Measurements from ENCODE around the gene EXOSC7. TPM values are rescaled to one million over a fixed set of nuclear protein-coding genes. Genes with fewer than 3 reads are reported as not detected.

EXOSC7 gene
- total RNA-seq, 1 experiment from 2014 or later, result 88.7 TPM

GRCh38 chr3:44970926-44971490 lies 5.0 kb upstream of the EXOSC7 start:
- H3K79me1 ChIP-seq (ENCODE audit: insufficient read depth, low read depth, low read length, poor library complexity, severe bottlenecking), result peaks cover 6% of the 10 kb centered on the region
- peaks cover 5% of the 10 kb centered on the region for H3K23me2 ChIP-seq (ENCODE audit: insufficient read length, low read depth, low read length, poor library complexity, severe bottlenecking)
- H3K14ac ChIP-seq (ENCODE audit: insufficient read depth, low read length), result no peak overlapping the region
- no peaks in the 10 kb centered on the region for H4K20me1 ChIP-seq (ENCODE audit: control insufficient read depth, insufficient read depth, insufficient read length)
- no peak overlapping the region for H2BK20ac ChIP-seq (ENCODE audit: low read depth, low read length, poor library complexity, severe bottlenecking)
- no peak for TF ChIP-seq CTCF (conservative IDR thresholded peaks at IDR 0.05)
- no peaks in the 10 kb centered on the region for H3K27me3 ChIP-seq (ENCODE audit: insufficient read depth, low read length)
- H2AFZ ChIP-seq (ENCODE audit: low read length), result no peak overlapping the region
- no peak overlapping the region for H4K8ac ChIP-seq (replicated peaks; ENCODE audit: insufficient read length, low read depth, low read length)
- H2AK5ac ChIP-seq (ENCODE audit: insufficient read length, low read length), result no peak overlapping the region
- H2BK12ac ChIP-seq (ENCODE audit: insufficient read length, low read depth, low read length), result no peak overlapping the region
- H2BK15ac ChIP-seq (ENCODE audit: low read depth, low read length), result no peak overlapping the region
- no peak overlapping the region for H3K18ac ChIP-seq (ENCODE audit: insufficient read length, low read depth, low read length)
- H3K4ac ChIP-seq (ENCODE audit: low read depth, low read length), result no peak overlapping the region
- H3T11ph ChIP-seq (ENCODE audit: low read length), result no peak overlapping the region
- H3K9me3 ChIP-seq (ENCODE audit: control insufficient read depth, low read depth, low read length), result no peaks in the 10 kb centered on the region
- H3K9ac ChIP-seq (ENCODE audit: extremely low read depth, insufficient read length, low read length), result no peak overlapping the region
- H3K79me2 ChIP-seq (ENCODE audit: insufficient read depth, low read length), result peaks cover 13% of the 10 kb centered on the region; the same call in 1 of the 2 replicates
- no peaks in the 10 kb centered on the region for H3K27me3 Mint-ChIP-seq (ENCODE audit: low read depth)
- H3K27ac ChIP-seq (ENCODE audit: insufficient read length, low read depth, low read length), result no peak overlapping the region
- no peak overlapping the region for H3K4me3 Mint-ChIP-seq
- no peak overlapping the region for H2BK5ac ChIP-seq (ENCODE audit: insufficient read length, low read length)
- no peak for DNase-seq
- H3K4me1 Mint-ChIP-seq, result peaks cover 11 to 19% of the 10 kb centered on the region in 2 experiments
- H3K56ac ChIP-seq (ENCODE audit: insufficient read length, low read depth, low read length), result no peak overlapping the region
- WGBS (ENCODE audit: extremely low coverage, insufficient read length, low lambda C conversion rate), result no CpG with 5 or more reads among the region's 3 CpGs
- H4K91ac ChIP-seq (ENCODE audit: insufficient read length, low read depth, low read length), result no peak overlapping the region
- H3K4me1 ChIP-seq (ENCODE audit: insufficient read depth, low read length), result 0 out of 2 replicates have a peak, but pooled peaks cover 7% of the 10 kb centered on the region
- no peak overlapping the region for H3K4me2 ChIP-seq (ENCODE audit: insufficient read depth, insufficient read length, low read length)
- no peak overlapping the region for H3K23ac ChIP-seq (ENCODE audit: insufficient read length, low read depth, low read length)
- H2BK120ac ChIP-seq (ENCODE audit: low read depth, low read length, poor library complexity, severe bottlenecking), result no peak overlapping the region
- H3K27ac Mint-ChIP-seq, result no peak overlapping the region
- no peak overlapping the region for H4K5ac ChIP-seq (ENCODE audit: insufficient read length, low read depth, low read length)
- no peaks in the 10 kb centered on the region for H3K9me3 Mint-ChIP-seq
- H3K36me3 Mint-ChIP-seq (ENCODE audit: insufficient read depth in 1 of 3, low read depth in 3 of 3), result no peaks in the 10 kb centered on the region; a peak in 1 of 7 replicates
